Uterus (tissue), 2 donors: ENCODE results near the gene CFAP77.

Source experiments
- POLR2A ChIP-seq, 2 donors: fragments of 450-650 bp; IDR thresholded peaks; one replicate each; pipeline ENCODE4 v1.6.1; 2016; ENCODE audit warnings: antibody characterized with exemption in 2 of 2, mild to moderate bottlenecking in 1 of 2, moderate library complexity in 1 of 2
- TF ChIP-seq, protein P1 (sequence below), 4 experiments: fragments of 200-600 bp in 2 of 4; fragments of 450-650 bp in 2 of 4; sonication (generic) in 2 of 4; IDR thresholded peaks; one replicate each; pipeline ENCODE4 v1.5.1; 2016 to 2019; ENCODE audit warnings: antibody characterized with exemption in 4 of 4, mild to moderate bottlenecking in 2 of 4, moderate library complexity in 1 of 4

DNA sequence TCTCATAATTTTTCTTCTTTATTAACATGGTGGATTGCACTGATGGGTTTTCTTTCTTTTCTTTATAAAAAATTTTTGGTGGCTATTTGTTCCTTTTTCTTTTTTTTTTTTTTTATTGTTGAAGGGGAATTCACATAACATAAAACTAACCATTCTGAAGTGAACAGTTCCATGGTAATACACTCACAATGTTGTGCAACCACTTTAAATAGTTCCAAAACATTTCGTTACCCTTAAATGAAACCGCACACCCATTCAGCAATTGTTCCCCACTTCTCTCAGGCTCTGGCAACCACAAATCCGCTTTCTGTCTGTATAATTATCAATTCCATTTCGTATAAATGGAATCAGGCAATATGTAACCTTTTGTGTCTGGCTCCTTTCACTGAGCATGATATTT, 43.5 kb upstream of the CFAP77 start:
- TF ChIP-seq, protein P1, sequence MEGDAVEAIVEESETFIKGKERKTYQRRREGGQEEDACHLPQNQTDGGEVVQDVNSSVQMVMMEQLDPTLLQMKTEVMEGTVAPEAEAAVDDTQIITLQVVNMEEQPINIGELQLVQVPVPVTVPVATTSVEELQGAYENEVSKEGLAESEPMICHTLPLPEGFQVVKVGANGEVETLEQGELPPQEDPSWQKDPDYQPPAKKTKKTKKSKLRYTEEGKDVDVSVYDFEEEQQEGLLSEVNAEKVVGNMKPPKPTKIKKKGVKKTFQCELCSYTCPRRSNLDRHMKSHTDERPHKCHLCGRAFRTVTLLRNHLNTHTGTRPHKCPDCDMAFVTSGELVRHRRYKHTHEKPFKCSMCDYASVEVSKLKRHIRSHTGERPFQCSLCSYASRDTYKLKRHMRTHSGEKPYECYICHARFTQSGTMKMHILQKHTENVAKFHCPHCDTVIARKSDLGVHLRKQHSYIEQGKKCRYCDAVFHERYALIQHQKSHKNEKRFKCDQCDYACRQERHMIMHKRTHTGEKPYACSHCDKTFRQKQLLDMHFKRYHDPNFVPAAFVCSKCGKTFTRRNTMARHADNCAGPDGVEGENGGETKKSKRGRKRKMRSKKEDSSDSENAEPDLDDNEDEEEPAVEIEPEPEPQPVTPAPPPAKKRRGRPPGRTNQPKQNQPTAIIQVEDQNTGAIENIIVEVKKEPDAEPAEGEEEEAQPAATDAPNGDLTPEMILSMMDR (IDR thresholded peaks at IDR 0.05) = no peak
- no peak for TF ChIP-seq POLR2A (IDR thresholded peaks at IDR 0.05)
